GM23338 (cell line): Measurements from ENCODE around the gene SLC2A4RG. TPM values are rescaled to one million over a fixed set of nuclear protein-coding genes. Genes with fewer than 3 reads are reported as not detected.

Source experiments
- ATAC-seq: fragments of 200-7000 bp; cut with Tn5 transposase; 3 replicates; pipeline ENCODE4 v1.9.1; 2020
- DNase-seq: peaks from one replicate; pipeline ENCODE4 v3.0.0-alpha.2; 2015; ENCODE audit warnings: low spot score
- H2AFZ ChIP-seq: fragments of 200-600 bp; sonication (generic); 2 replicates; pipeline ENCODE4 v1.8.0; 2016; ENCODE audit warnings: antibody characterized with exemption, mild to moderate bottlenecking, moderate library complexity
- H3F3A ChIP-seq: fragments of 200-600 bp; sonication (generic); replicated peaks from 2 replicates; pipeline ENCODE4 v1.8.0; 2017; ENCODE audit warnings: antibody characterized with exemption, mixed run types, low read depth
- H3K27ac ChIP-seq: fragments of 200-600 bp; sonication (generic); 2 replicates; pipeline ENCODE4 v1.6.1; 2016; ENCODE audit warnings: low read depth
- H3K27me3 ChIP-seq: fragments of 200-600 bp; sonication (generic); 2 replicates; pipeline ENCODE4 v1.8.0; 2016; ENCODE audit warnings: mild to moderate bottlenecking, mixed run types, moderate library complexity; ENCODE audit not compliant: insufficient read depth
- H3K36me3 ChIP-seq: fragments of 200-600 bp; sonication (generic); 2 replicates; pipeline ENCODE4 v1.8.0; 2016; ENCODE audit warnings: mild to moderate bottlenecking; ENCODE audit not compliant: insufficient read depth
- H3K4me1 ChIP-seq: fragments of 200-600 bp; sonication (generic); 2 replicates; pipeline ENCODE4 v1.8.0; 2016; ENCODE audit warnings: mild to moderate bottlenecking, moderate library complexity; ENCODE audit not compliant: insufficient read depth
- H3K4me2 ChIP-seq: fragments of 200-600 bp; sonication (generic); 2 replicates; pipeline ENCODE4 v1.7.1; 2017; ENCODE audit warnings: mixed run types
- H3K4me3 ChIP-seq: fragments of 200-600 bp; sonication (generic); 2 replicates; pipeline ENCODE4 v1.6.1; 2016; ENCODE audit warnings: mixed run types
- H3K79me2 ChIP-seq: fragments of 200-600 bp; sonication (generic); replicated peaks from 2 replicates; pipeline ENCODE4 v1.8.0; 2017; ENCODE audit warnings: mild to moderate bottlenecking; ENCODE audit not compliant: insufficient read depth
- H3K9me2 ChIP-seq: fragments of 200-600 bp; sonication (generic); 2 replicates; pipeline ENCODE4 v1.8.0; 2017; ENCODE audit not compliant: insufficient read depth
- H4K20me1 ChIP-seq: fragments of 200-600 bp; sonication (generic); replicated peaks from 2 replicates; pipeline ENCODE4 v1.8.0; 2017; ENCODE audit warnings: mild to moderate bottlenecking; ENCODE audit not compliant: insufficient read depth
- H3K27ac Mint-ChIP-seq: 2 replicates; pipeline ENCODE4 v1.8.0; 2020; ENCODE audit warnings: inconsistent platforms, mild to moderate bottlenecking, moderate library complexity, mixed read lengths
- H3K27me3 Mint-ChIP-seq: 3 replicates; pipeline ENCODE4 v1.8.0; 2022; ENCODE audit warnings: low read depth, mild to moderate bottlenecking, moderate library complexity, mixed read lengths, inconsistent platforms; ENCODE audit not compliant: insufficient read depth, poor library complexity
- H3K36me3 Mint-ChIP-seq: 3 replicates; pipeline ENCODE4 v1.8.0; 2021; ENCODE audit warnings: low read depth, mild to moderate bottlenecking, inconsistent platforms, moderate library complexity, mixed read lengths
- H3K4me1 Mint-ChIP-seq: 3 replicates; pipeline ENCODE4 v1.8.0; 2020; ENCODE audit warnings: mild to moderate bottlenecking, inconsistent platforms, mixed read lengths
- H3K4me3 Mint-ChIP-seq: 3 replicates; pipeline ENCODE4 v1.8.0; 2021; ENCODE audit warnings: moderate library complexity, mild to moderate bottlenecking, inconsistent platforms, mixed read lengths
- H3K9me3 Mint-ChIP-seq: 3 replicates; pipeline ENCODE4 v1.8.0; 2020; ENCODE audit warnings: moderate library complexity, mild to moderate bottlenecking, inconsistent platforms, mixed read lengths
- CTCF ChIP-seq, 2 experiments: fragments of 200-600 bp in 1 of 2; sonication (generic) in 1 of 2; conservative IDR thresholded peaks; 2 replicates each; pipeline versions ENCODE4 v1.5.1 to v1.6.1; 2016 to 2017; ENCODE audit warnings: antibody characterized with exemption in 2 of 2, low read depth in 2 of 2, mild to moderate bottlenecking in 2 of 2, moderate library complexity in 1 of 2
- ETS1 ChIP-seq: IDR thresholded peaks from 2 replicates; pipeline ENCODE4 v1.6.1; 2016; ENCODE audit warnings: antibody characterized with exemption
- EZH2 ChIP-seq: fragments of 200-600 bp; sonication (generic); IDR thresholded peaks from one replicate; pipeline ENCODE4 v1.8.0; 2017; ENCODE audit warnings: antibody characterized with exemption, mild to moderate bottlenecking, low read depth; ENCODE audit not compliant: unreplicated experiment
- EZH2phosphoT487 ChIP-seq: fragments of 200-600 bp; sonication (generic); IDR thresholded peaks from one replicate; pipeline ENCODE4 v1.8.1; 2018; ENCODE audit warnings: antibody characterized with exemption; ENCODE audit not compliant: unreplicated experiment
- JUNB ChIP-seq: IDR thresholded peaks from one replicate; pipeline ENCODE4 v1.6.1; 2016; ENCODE audit warnings: antibody characterized with exemption; ENCODE audit not compliant: unreplicated experiment
- NANOG ChIP-seq: IDR thresholded peaks from 2 replicates; pipeline ENCODE4 v1.6.1; 2016; ENCODE audit warnings: antibody characterized with exemption, borderline replicate concordance
- POLR2AphosphoS5 ChIP-seq: IDR thresholded peaks from 2 replicates; pipeline ENCODE4 v1.6.1; 2016; ENCODE audit warnings: antibody characterized with exemption, low read depth
- STAT1 ChIP-seq: IDR thresholded peaks from one replicate; pipeline ENCODE4 v1.6.1; 2016; ENCODE audit warnings: antibody characterized with exemption; ENCODE audit not compliant: unreplicated experiment
- ZNF114 ChIP-seq: fragments of 250-450 bp; sonication (Bioruptor Pico); IDR thresholded peaks from 2 replicates; pipeline ENCODE4 v1.5.0; 2020; ENCODE audit warnings: mild to moderate bottlenecking, moderate library complexity
- ZNF331 ChIP-seq: fragments of 250-450 bp; sonication (Bioruptor Pico); IDR thresholded peaks from 2 replicates; pipeline ENCODE4 v1.5.0; 2020; ENCODE audit warnings: low read depth, mild to moderate bottlenecking, moderate library complexity
- polyA plus RNA-seq: library from polyadenylated mRNA; unstranded; fragments of >200 nt; fragmentation: Nextera tagmentation; extraction: Ambion mirVana; gene quantifications from 2 replicates; pipeline ENCODE4 v1.2.1, GENCODE V29; 2016
- total RNA-seq: library from RNA; depleted of rRNA; stranded (reverse); fragments of >200 nt; shearing (Covaris generic); gene quantifications from 2 replicates; pipeline ENCODE4 v1.2.3, GENCODE V29; 2014
- TF ChIP-seq, protein P1 (sequence below): fragments of 250-450 bp; sonication (Bioruptor Pico); IDR thresholded peaks from 2 replicates; pipeline ENCODE4 v1.5.0; 2020; ENCODE audit warnings: mild to moderate bottlenecking, moderate library complexity

The SLC2A4RG gene
- total and polyA plus RNA-seq, 2 experiments from 2014 or later = 22.8 to 42.0 TPM

- no peaks in the 10 kb centered on the region; the same call in 2 of the 3 replicates for H3K9me3 Mint-ChIP-seq
- Histone ChIP-seq H4K20me1 (no peaks in the 10 kb centered on the region; the same call in 1 of the 2 replicates), H3K9me2 (no peaks in the 10 kb centered on the region), H3K36me3 (no peaks in the 10 kb centered on the region), H3K4me2 (no peak overlapping the region), H3K79me2 (peaks cover 16% of the 10 kb centered on the region), H3F3A (peaks cover 15% of the 10 kb centered on the region; the same call in 1 of the 2 replicates), H2AFZ (no peak overlapping the region), H3K4me1 (peaks cover 5% of the 10 kb centered on the region; the same call in 1 of the 2 replicates), H3K4me3 (no peak overlapping the region), H3K27ac (no peak overlapping the region), H3K27me3 (no peaks in the 10 kb centered on the region)
- peaks cover 3% of the 10 kb centered on the region; the same call in 1 of the 3 replicates for H3K36me3 Mint-ChIP-seq
- H3K4me3 Mint-ChIP-seq = no peak overlapping the region
- H3K27me3 Mint-ChIP-seq = peaks cover 17% of the 10 kb centered on the region
- no peak for TF ChIP-seq JUNB
- no peak for TF ChIP-seq NANOG
- no peak for TF ChIP-seq STAT1
- DNase-seq (no peak), ATAC-seq (no peak)
- no peak overlapping the region for H3K27ac Mint-ChIP-seq
- H3K4me1 Mint-ChIP-seq = peaks cover 16% of the 10 kb centered on the region
These were observed 38.0 kb downstream of the SLC2A4RG start for GRCh38 chr20:63777614-63778013.

- H3K27ac Mint-ChIP-seq = no peak overlapping the region
- Histone ChIP-seq H3K36me3 (no peaks in the 10 kb centered on the region), H3K27ac (no peak overlapping the region), H3K4me1 (peaks cover 5% of the 10 kb centered on the region; the same call in 1 of the 2 replicates), H4K20me1 (no peaks in the 10 kb centered on the region; the same call in 1 of the 2 replicates), H3K4me2 (no peak overlapping the region), H3K27me3 (no peaks in the 10 kb centered on the region), H3F3A (peaks cover 15% of the 10 kb centered on the region; the same call in 1 of the 2 replicates), H2AFZ (no peak overlapping the region), H3K79me2 (peaks cover 16% of the 10 kb centered on the region), H3K9me2 (no peaks in the 10 kb centered on the region), H3K4me3 (no peak overlapping the region)
- H3K27me3 Mint-ChIP-seq = peaks cover 13% of the 10 kb centered on the region
- H3K36me3 Mint-ChIP-seq = peaks cover 3% of the 10 kb centered on the region; the same call in 1 of the 3 replicates
- no peak for ATAC-seq
- no peaks in the 10 kb centered on the region; the same call in 2 of the 3 replicates for H3K9me3 Mint-ChIP-seq
- H3K4me3 Mint-ChIP-seq = no peak overlapping the region
- no peak for DNase-seq
- peaks cover 16% of the 10 kb centered on the region for H3K4me1 Mint-ChIP-seq
- TF ChIP-seq CTCF (conservative IDR thresholded peaks at IDR 0.05; ENCODE audit: low read depth in 2 of 2) (no peak), ZNF114 (no peak), NANOG (no peak), ZNF331 (CRISPR knock-in tag) (no peak), EZH2 (no peak), ETS1 (no peak), EZH2phosphoT487 (no peak), STAT1 (no peak), POLR2AphosphoS5 (no peak)
- TF ChIP-seq, protein P1, sequence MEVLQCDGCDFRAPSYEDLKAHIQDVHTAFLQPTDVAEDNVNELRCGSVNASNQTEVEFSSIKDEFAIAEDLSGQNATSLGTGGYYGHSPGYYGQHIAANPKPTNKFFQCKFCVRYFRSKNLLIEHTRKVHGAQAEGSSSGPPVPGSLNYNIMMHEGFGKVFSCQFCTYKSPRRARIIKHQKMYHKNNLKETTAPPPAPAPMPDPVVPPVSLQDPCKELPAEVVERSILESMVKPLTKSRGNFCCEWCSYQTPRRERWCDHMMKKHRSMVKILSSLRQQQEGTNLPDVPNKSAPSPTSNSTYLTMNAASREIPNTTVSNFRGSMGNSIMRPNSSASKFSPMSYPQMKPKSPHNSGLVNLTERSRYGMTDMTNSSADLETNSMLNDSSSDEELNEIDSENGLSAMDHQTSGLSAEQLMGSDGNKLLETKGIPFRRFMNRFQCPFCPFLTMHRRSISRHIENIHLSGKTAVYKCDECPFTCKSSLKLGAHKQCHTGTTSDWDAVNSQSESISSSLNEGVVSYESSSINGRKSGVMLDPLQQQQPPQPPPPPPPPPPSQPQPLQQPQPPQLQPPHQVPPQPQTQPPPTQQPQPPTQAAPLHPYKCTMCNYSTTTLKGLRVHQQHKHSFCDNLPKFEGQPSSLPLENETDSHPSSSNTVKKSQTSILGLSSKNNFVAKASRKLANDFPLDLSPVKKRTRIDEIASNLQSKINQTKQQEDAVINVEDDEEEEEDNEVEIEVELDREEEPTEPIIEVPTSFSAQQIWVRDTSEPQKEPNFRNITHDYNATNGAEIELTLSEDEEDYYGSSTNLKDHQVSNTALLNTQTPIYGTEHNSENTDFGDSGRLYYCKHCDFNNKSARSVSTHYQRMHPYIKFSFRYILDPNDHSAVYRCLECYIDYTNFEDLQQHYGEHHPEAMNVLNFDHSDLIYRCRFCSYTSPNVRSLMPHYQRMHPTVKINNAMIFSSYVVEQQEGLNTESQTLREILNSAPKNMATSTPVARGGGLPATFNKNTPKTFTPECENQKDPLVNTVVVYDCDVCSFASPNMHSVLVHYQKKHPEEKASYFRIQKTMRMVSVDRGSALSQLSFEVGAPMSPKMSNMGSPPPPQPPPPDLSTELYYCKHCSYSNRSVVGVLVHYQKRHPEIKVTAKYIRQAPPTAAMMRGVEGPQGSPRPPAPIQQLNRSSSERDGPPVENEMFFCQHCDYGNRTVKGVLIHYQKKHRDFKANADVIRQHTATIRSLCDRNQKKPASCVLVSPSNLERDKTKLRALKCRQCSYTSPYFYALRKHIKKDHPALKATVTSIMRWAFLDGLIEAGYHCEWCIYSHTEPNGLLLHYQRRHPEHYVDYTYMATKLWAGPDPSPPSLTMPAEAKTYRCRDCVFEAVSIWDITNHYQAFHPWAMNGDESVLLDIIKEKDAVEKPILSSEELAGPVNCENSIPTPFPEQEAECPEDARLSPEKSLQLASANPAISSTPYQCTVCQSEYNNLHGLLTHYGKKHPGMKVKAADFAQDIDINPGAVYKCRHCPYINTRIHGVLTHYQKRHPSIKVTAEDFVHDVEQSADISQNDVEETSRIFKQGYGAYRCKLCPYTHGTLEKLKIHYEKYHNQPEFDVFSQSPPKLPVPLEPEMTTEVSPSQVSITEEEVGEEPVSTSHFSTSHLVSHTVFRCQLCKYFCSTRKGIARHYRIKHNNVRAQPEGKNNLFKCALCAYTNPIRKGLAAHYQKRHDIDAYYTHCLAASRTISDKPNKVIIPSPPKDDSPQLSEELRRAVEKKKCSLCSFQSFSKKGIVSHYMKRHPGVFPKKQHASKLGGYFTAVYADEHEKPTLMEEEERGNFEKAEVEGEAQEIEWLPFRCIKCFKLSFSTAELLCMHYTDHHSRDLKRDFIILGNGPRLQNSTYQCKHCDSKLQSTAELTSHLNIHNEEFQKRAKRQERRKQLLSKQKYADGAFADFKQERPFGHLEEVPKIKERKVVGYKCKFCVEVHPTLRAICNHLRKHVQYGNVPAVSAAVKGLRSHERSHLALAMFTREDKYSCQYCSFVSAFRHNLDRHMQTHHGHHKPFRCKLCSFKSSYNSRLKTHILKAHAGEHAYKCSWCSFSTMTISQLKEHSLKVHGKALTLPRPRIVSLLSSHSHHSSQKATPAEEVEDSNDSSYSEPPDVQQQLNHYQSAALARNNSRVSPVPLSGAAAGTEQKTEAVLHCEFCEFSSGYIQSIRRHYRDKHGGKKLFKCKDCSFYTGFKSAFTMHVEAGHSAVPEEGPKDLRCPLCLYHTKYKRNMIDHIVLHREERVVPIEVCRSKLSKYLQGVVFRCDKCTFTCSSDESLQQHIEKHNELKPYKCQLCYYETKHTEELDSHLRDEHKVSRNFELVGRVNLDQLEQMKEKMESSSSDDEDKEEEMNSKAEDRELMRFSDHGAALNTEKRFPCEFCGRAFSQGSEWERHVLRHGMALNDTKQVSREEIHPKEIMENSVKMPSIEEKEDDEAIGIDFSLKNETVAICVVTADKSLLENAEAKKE (CRISPR knock-in tag) = no peak
These were observed 38.6 kb downstream of the SLC2A4RG start for GRCh38 chr20:63778034-63778752.
